Testis (tissue), 2 donors: ENCODE results near the gene RGS6.

Experiments used
- CTCF ChIP-seq, 3 experiments: fragments of 450-650 bp in 2 of 3; fragments of 200-600 bp in 1 of 3; sonication (generic) in 1 of 3; IDR thresholded peaks; one replicate each; pipeline ENCODE4 v1.5.1; 2016 to 2019; ENCODE audit warnings: antibody characterized with exemption in 3 of 3, mild to moderate bottlenecking in 2 of 3, moderate library complexity in 1 of 3
- POLR2A ChIP-seq: fragments of 450-650 bp; IDR thresholded peaks from one replicate; pipeline ENCODE4 v1.6.1; 2017; ENCODE audit warnings: antibody characterized with exemption, mild to moderate bottlenecking, moderate library complexity

DNA sequence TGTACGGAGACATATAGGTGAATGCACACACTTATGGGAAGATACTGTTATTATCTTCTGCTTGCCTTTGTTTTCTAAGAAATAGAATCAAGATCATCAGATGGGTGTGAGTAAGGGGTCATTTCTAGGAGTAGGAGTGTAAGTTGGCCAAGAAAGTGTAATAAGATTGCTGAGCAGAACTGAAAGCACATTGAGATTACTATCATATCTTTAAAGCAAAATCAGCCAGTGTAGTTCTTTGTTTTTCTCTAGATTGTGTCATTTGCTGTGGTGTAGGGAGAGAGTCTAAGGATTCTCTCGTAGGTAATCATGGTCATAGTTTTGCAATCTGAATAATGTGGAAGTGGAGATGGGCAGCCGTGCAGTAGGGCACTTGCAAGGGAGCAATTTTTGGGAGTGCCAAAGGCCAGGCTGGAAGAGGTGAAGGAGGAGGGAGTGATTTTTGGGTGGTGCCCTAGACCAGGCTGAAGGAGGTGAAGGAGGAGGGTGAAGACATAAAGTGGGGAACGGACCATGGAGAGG is 131.6 kb downstream of the RGS6 start:
- TF ChIP-seq POLR2A (no peak), CTCF (IDR thresholded peaks at IDR 0.05) (no peak)
